ENCODE results near the gene PLCB1.
"Not testable (repeated sequence)": the region's sequence is repeated elsewhere in the genome, so short reads cannot be mapped to it uniquely, and the experiment has no call there.

Gene PLCB1

DNA sequence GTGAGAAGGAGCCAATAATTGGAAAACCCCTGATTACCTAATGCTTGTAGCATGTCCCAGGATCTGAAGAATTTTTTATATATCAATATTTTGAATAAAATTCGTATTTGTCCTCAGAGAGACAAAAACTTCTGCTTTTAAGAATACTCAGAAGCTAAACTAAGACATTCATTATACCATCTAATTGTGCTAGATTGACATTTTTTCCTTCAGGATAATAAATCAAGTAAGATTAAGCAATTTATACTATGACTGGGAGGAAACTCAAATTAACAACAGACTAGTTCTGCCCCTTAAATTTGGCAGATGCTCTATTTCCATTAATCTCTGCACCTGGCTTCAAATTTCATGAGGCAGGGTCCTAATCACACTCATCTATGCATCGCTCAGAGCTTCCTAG is 291.4 kb downstream of the PLCB1 start:
- H3K27ac Mint-ChIP-seq: no peak overlapping the region
- H3K4me3 Mint-ChIP-seq: no peak overlapping the region
- no peaks in the 10 kb centered on the region for H3K36me3 Mint-ChIP-seq
- no peaks in the 10 kb centered on the region for H3K4me1 Mint-ChIP-seq (ENCODE audit: low read depth)
- no peaks in the 10 kb centered on the region for H3K27me3 Mint-ChIP-seq
- no peaks in the 10 kb centered on the region for H3K9me3 Mint-ChIP-seq (ENCODE audit: low read depth)

DNA sequence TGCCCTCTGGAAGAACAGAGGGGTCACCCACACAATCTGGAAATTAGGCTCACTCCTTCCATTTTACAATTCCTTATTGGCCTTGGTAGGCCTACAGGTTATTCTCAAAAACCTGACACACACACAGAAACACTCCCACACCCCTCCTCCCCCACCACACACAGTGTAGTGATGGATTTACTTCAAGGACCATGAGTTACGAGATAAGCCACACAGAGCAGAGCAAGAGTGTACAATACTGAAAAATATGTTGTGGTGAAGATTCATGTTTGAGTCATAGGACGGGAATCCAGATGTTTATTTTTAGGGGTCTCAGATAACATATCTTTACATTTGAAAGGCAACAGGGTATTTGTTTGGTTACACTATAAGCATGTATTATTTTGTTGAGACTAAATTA is 291.9 kb downstream of the PLCB1 start:
- Mint-ChIP-seq H3K4me1 (ENCODE audit: low read depth) (no peaks in the 10 kb centered on the region), H3K27ac (no peak overlapping the region), H3K4me3 (no peak overlapping the region), H3K27me3 (no peaks in the 10 kb centered on the region), H3K36me3 (no peaks in the 10 kb centered on the region), H3K9me3 (ENCODE audit: low read depth) (no peaks in the 10 kb centered on the region)

DNA sequence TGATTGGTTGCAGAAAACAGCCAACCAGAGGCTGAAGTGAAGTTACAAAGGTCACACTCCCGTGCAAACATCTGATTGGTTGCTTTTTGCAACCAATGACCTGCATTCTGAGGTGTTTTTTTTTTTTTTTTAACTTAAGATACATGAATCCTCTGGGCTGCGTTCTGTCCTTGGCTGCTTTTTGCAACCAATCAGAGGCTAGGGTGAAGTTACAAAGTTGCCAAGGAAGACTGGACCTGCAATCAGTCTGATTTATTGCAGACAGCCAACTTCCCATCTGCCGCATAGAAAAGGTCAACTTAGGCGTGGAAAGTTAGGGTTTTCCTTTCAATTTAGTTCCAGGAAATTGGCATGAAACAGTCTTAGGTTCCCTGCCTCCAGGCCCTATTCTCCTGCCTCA is 292.9 kb downstream of the PLCB1 start:
- Mint-ChIP-seq H3K4me1 (ENCODE audit: low read depth) (no peaks in the 10 kb centered on the region), H3K36me3 (no peaks in the 10 kb centered on the region), H3K27ac (no peak overlapping the region), H3K27me3 (no peaks in the 10 kb centered on the region), H3K4me3 (no peak overlapping the region), H3K9me3 (ENCODE audit: low read depth) (no peaks in the 10 kb centered on the region)

DNA sequence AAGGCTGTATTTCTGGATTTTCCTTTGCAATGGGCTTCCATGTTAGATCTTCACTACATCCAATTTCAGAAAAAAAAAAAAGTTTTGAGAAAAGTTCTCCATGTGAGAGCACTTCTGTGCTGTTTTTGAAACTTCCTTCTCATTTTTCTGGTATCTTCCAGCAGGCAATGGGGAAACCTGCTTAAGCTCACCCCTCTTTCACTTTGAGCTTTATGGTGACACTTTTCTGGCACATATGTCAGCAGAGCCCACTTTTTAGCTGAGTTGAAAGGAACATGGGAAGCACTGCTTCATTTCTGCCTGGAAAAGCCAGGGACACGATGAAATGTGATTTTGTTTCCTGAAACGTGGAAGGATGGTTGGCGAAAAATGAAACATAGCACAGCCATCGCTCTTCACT is 293.7 kb downstream of the PLCB1 start:
- H3K27me3 Mint-ChIP-seq: no peaks in the 10 kb centered on the region
- H3K27ac Mint-ChIP-seq: no peak overlapping the region
- no peaks in the 10 kb centered on the region for H3K4me1 Mint-ChIP-seq (ENCODE audit: low read depth)
- no peaks in the 10 kb centered on the region for H3K36me3 Mint-ChIP-seq
- no peak overlapping the region for H3K4me3 Mint-ChIP-seq
- H3K9me3 Mint-ChIP-seq (ENCODE audit: low read depth): no peaks in the 10 kb centered on the region

DNA sequence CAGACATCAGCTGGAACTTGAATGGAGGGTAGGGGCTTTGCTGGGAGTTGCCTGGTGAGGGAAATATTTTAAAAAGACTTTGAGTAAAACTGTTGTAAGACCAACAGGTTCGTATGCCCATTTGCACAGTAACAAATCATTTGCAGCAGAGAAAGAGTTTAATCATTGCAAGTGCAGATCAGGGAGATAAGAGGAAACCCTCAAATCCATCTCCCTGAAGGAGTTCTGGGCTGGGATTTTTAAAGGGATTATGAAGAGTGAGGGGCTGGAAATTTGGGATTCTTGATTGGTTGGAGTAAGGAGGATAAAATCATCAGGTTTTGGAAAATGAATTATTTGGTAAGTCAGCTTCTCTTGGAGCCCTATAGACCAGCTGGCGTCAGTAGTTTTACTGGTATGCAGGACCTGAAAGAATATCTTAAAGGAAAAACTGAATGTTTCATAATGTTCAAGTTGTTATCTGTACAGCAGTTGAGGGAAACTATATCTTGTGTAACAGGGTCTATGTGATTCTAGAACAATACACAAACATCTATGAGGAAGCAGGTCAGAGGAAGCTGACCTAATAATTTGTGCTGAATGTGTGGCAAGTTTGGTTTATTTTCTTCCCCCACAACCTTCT is 295.5 kb downstream of the PLCB1 start:
- H3K4me3 Mint-ChIP-seq: no peak overlapping the region

DNA sequence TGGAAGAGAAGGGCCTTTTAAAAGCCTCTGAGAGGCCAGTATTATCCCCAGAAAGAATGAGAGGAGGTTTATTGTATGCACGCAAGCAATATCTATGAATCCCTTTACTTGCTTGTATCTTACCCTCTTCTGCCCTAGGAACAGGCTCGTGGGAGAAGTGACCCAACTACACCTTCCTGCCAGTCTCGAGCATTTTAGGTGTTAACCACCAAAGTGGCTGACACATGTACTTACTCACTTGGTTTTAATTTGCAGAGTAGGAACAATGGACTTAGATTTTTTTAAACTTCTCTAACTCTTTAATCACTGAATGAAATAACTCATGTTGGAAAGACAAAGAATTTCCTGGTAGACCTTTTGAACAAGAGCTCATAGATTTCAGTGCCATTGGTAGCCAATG is 296.9 kb downstream of the PLCB1 start:
- H3K4me3 Mint-ChIP-seq: no peak overlapping the region
- no peaks in the 10 kb centered on the region for H3K4me1 Mint-ChIP-seq (ENCODE audit: low read depth)
- no peaks in the 10 kb centered on the region for H3K27me3 Mint-ChIP-seq
- no peak overlapping the region for H3K27ac Mint-ChIP-seq
- no peaks in the 10 kb centered on the region for H3K9me3 Mint-ChIP-seq (ENCODE audit: low read depth)
- H3K36me3 Mint-ChIP-seq: no peaks in the 10 kb centered on the region

More for the DNA sequence above, 295.5 kb downstream of the PLCB1 start:
- no peak overlapping the region for H3K27ac Mint-ChIP-seq
- no peaks in the 10 kb centered on the region for H3K9me3 Mint-ChIP-seq (ENCODE audit: low read depth)
- no peaks in the 10 kb centered on the region for H3K4me1 Mint-ChIP-seq (ENCODE audit: low read depth)
- H3K36me3 Mint-ChIP-seq: no peaks in the 10 kb centered on the region
- no peaks in the 10 kb centered on the region for H3K27me3 Mint-ChIP-seq

DNA sequence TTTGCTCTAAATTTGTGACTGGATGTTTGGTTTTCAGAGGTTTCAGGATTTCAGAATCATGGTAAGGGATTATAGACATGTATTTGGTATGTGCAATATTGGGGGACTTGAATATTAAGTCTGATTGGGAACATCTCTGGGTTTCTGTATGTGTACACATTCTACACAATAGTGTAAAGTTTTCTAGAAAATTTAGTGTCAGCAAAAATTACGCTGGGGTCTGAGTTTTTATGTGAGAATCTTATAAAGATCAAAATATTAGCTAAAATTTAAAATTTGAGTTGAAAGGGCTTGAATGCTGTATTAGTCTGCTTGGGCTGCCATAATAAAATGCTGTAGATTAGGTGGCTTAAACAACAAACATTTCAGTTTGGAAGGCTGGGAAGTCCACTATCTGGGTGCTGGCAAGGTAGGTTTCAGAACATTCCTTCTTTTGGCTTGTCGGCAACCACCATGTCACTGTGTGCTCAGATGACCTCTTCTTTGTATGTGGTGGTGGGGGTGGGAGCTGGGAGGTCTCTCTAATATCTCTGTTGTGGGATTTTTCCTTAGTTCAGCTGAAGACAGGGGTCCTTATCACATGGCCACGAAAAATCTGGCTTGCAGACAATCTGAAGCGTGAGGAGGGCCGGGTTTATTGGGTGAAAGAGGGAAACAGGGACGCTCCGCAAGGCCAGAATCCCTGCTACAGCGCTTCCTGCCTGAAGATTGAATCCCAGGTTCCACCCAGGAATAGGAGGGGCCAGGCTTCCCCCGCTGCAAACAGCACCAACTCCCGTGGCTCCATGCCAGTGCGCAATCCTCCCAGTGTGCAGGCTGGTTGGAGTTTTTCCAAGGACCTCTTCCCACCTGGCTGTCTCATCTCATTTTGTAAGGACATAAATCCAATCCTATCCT is 299.7 kb downstream of the PLCB1 start:
- no peak overlapping the region for H3K4me3 Mint-ChIP-seq
- no peak overlapping the region for H3K27ac Mint-ChIP-seq
- peaks cover 2% of the 10 kb centered on the region for H3K27me3 Mint-ChIP-seq
- no peaks in the 10 kb centered on the region for H3K4me1 Mint-ChIP-seq (ENCODE audit: low read depth)
- H3K9me3 Mint-ChIP-seq (ENCODE audit: low read depth): no peaks in the 10 kb centered on the region
- no peaks in the 10 kb centered on the region for H3K36me3 Mint-ChIP-seq

DNA sequence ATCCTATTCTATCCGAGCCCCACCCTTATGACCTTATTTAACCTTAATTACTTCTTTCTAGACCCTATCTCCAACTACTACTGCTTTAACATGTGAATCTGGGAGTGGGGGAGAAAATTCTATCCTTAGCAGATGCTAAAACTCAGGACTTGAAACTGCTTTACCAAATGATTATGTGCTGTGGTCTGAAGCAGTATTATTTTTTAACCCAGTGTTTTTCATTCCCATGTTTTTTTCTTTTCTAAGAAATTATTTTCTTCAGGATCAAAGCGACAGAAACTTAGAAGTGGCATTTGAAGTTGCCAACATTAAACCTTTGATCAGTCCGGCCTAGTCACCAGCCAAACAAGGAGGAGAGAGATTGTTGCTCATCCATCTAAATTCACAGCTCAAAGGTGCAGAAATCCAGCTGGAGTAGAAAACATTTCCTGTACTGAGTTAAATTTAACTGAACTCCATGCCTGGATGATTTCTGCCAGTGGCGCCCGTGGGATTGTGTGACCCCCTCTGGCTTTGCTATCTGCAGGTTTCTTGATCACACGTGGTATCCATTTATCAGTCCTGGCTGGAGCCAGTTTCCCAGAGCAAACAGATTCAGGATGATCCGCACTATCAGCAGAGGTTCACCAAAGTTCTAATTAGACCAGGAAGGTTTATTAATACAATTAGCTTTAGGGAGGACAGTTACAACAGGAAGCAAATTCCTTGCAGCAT is 300.5 kb downstream of the PLCB1 start:
- Mint-ChIP-seq H3K4me1 (ENCODE audit: low read depth) (no peaks in the 10 kb centered on the region), H3K27ac (no peak overlapping the region), H3K36me3 (no peaks in the 10 kb centered on the region), H3K4me3 (no peak overlapping the region), H3K9me3 (ENCODE audit: low read depth) (no peaks in the 10 kb centered on the region), H3K27me3 (peaks cover 2% of the 10 kb centered on the region)

DNA sequence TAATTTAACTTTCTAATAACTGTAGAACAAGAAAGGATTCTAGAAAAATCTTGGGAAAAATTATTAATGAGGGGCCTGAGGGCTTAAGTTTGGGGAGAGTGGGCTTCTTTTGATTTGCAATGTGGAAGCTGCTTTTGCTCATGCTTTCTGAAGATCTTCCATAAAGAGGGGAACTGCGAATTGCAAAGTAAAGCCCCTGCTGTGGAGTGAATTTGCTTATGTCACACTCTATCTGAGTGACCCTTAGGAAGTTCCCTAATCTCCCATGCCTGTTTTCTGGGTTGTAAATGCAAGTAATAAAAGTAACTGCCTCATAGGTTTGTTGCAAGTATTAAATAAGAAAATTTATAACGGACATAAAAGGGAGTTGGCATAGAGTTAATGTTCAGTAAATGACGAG is 301.2 kb downstream of the PLCB1 start:
- H3K9me3 Mint-ChIP-seq (ENCODE audit: low read depth): no peaks in the 10 kb centered on the region
- H3K36me3 Mint-ChIP-seq: no peaks in the 10 kb centered on the region
- H3K4me3 Mint-ChIP-seq: no peak overlapping the region
- no peak overlapping the region for H3K27ac Mint-ChIP-seq
- peaks cover 2% of the 10 kb centered on the region for H3K27me3 Mint-ChIP-seq
- no peaks in the 10 kb centered on the region for H3K4me1 Mint-ChIP-seq (ENCODE audit: low read depth)

DNA sequence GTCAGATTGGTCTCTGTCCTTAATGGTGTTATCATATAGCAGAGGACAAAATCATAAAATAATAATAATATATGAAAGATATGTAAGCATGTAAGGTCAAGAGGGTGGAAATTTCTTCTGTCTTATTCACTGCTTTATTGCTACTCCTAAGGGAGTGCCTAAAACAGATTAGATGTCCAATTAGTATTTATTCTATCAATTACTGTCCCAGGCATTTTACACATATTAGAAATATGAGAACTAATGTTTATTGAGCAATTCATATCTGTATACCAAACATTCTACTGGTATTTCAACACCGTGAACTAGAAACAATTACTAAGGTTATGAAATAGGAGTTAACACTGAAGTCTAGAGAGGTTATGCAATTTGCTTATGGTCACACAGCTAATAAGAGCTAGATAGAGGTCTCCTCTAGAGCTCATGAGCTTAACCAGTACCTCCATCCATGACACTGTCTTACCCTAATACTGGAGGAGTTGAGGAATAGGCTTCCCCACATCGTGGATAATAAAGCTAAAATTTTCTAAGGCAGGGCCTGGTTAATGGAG is 302.3 kb downstream of the PLCB1 start:
- H3K9me3 Mint-ChIP-seq (ENCODE audit: low read depth): no peaks in the 10 kb centered on the region

DNA sequence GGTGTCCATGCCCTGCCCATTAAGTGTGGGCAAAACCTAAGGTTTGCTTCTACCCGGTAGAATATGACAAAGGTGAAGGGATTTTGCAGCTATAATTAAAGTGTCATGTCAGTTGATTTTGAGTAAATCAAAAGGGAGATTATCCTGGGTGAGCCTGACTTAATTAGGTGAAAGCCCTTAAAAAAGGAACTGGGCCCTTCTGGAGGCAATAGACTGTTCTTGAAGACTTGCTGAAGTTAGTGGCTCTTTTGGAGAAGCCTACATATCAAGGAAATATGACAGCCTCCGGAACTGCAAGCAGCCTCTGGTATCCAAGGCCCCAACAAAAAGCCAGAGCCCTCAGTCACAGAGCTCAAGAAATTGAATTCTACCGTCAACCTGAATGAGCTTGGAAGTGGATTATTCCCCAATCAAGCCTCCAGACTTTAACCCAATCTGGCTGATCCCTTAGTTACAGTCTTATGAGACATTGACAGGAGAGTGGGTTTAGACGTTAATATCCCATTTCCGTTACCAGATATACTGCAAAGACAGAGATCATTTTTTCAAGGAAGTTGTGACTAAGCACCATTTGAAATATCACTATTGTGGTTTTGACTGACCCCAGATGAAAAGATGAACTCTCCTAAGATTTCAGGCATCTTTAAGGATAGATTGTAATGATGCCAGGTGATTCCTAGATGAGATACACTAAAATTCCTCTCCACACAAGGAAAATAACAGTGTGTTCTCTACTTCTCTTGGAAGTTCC is 303.4 kb downstream of the PLCB1 start:
- Mint-ChIP-seq H3K27ac (no peak overlapping the region), H3K27me3 (peaks cover 2% of the 10 kb centered on the region), H3K9me3 (ENCODE audit: low read depth) (no peaks in the 10 kb centered on the region), H3K36me3 (no peaks in the 10 kb centered on the region), H3K4me1 (ENCODE audit: low read depth) (no peaks in the 10 kb centered on the region), H3K4me3 (no peak overlapping the region)

More for the DNA sequence above, 302.3 kb downstream of the PLCB1 start:
- no peaks in the 10 kb centered on the region for H3K4me1 Mint-ChIP-seq (ENCODE audit: low read depth)
- H3K4me3 Mint-ChIP-seq: no peak overlapping the region
- peaks cover 2% of the 10 kb centered on the region for H3K27me3 Mint-ChIP-seq
- no peak overlapping the region for H3K27ac Mint-ChIP-seq
- H3K36me3 Mint-ChIP-seq: no peaks in the 10 kb centered on the region

DNA sequence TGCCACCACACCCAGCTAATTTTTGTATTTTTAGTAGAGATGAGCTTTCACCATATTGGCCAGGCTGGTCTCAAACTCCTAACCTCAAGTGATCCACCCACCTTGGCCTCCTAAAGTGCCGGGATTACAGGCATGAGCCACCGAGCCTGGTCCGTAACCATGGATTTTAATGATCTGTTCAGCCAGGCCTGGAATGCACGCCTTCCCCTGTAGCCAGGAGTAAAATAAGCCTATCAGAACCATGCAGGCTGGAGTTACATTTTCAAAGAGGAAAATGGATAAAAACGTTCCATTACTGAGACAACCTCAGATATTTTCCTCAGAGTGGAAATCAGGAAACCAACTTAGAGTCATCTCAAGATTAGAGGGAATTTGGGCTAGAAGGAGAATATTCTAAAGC is 304.9 kb downstream of the PLCB1 start:
- H3K4me3 Mint-ChIP-seq; H3K36me3 Mint-ChIP-seq; H3K27me3 Mint-ChIP-seq; H3K27ac Mint-ChIP-seq; H3K9me3 Mint-ChIP-seq (ENCODE audit: low read depth); H3K4me1 Mint-ChIP-seq (ENCODE audit: low read depth): not testable (repeated sequence)

DNA sequence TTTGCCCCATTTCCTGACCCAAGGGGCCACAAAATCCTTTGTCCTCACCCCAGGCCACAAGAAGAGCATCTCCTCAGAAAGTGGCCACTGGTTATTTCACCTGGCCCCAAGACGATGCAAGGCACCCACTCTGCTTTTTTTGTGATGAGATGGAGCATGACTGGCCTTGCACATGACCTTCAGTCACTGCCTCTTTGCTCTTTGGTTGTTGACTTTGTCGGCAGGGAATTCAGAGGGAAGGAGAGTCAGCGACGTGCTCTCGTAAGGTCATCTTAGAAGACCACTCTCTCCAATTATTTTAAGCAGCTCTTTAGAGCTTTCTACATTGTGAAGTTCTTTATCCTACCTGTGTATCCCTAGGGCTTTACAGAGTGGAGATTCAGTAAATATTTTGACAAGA is 306.7 kb downstream of the PLCB1 start:
- Mint-ChIP-seq H3K9me3 (ENCODE audit: low read depth) (no peaks in the 10 kb centered on the region), H3K4me1 (ENCODE audit: low read depth) (no peaks in the 10 kb centered on the region), H3K27ac (no peak overlapping the region), H3K27me3 (peaks cover 2% of the 10 kb centered on the region), H3K36me3 (no peaks in the 10 kb centered on the region), H3K4me3 (no peak overlapping the region)

DNA sequence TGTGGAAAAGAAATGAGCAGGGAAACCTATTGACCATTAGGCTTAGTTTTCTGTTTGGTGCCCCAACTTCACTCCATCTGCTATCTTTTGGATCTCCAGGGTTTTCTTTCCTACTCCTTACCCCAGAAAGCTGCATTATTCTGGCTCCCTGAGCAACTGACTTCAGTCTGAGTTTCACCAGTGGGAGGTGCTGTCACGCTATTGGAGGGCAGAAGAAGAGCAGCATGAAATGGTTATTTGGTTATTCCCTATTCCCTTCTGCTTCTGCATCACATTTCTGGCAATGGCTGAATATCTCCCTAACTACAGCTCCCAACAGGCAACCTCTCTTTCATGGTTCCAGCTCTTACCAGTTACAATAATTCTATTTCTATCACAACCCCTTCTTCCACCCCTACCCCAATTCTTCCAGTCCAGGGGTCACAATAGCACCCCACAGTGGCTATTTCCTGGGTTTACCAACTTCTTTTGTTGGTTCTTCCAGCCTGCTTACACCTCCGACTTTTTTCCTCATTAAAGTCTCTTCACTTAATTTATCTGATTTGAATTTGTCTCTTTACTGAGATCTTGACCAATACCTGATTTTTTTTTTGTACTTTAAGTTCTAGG is 311.5 kb downstream of the PLCB1 start:
- Mint-ChIP-seq H3K27ac (no peak overlapping the region), H3K4me3 (no peak overlapping the region), H3K9me3 (ENCODE audit: low read depth) (no peaks in the 10 kb centered on the region), H3K27me3 (no peaks in the 10 kb centered on the region), H3K4me1 (ENCODE audit: low read depth) (no peaks in the 10 kb centered on the region), H3K36me3 (no peaks in the 10 kb centered on the region)

Data from activated naive CD8-positive, alpha-beta T cell (primary cell).